ELR (cell line): ENCODE data around the gene IGF2BP2.

Source experiments
- DNase-seq: peaks from one replicate; pipeline ENCODE4 v3.0.0-alpha.2; 2015; ENCODE audit warnings: low read depth

The IGF2BP2 gene

GRCh38 chr3:185733980-185734724, 90.7 kb downstream of the IGF2BP2 start:
- peak; percentile 93 for DNase-seq

- peak; percentile 98 for DNase-seq
Measured at GRCh38 chr3:185732782-185733181, 92.1 kb downstream of the IGF2BP2 start.

- no peak for DNase-seq
Measured at GRCh38 chr3:185730550-185730949, 94.3 kb downstream of the IGF2BP2 start.

GRCh38 chr3:185729337-185730055, 95.3 kb downstream of the IGF2BP2 start:
- DNase-seq = peak; percentile 94

GRCh38 chr3:185728630-185729336, 96.1 kb downstream of the IGF2BP2 start:
- DNase-seq = peak; percentile 46

- DNase-seq = peak; percentile 66
Measured at GRCh38 chr3:185727873-185728272, 97.0 kb downstream of the IGF2BP2 start.

- no peak for DNase-seq
Measured at GRCh38 chr3:185726254-185726967, 98.4 kb downstream of the IGF2BP2 start.

- no peak for DNase-seq
Measured at GRCh38 chr3:185724761-185725160, 100.1 kb downstream of the IGF2BP2 start.

GRCh38 chr3:185724251-185724650, 100.6 kb downstream of the IGF2BP2 start:
- no peak for DNase-seq

GRCh38 chr3:185722881-185723280, 102.0 kb downstream of the IGF2BP2 start:
- DNase-seq = no peak

GRCh38 chr3:185721970-185722369, 102.9 kb downstream of the IGF2BP2 start:
- no peak for DNase-seq

- DNase-seq = no peak
Measured at GRCh38 chr3:185720326-185720725, 104.5 kb downstream of the IGF2BP2 start.

- DNase-seq = no peak
Measured at GRCh38 chr3:185718736-185719593, 105.9 kb downstream of the IGF2BP2 start.

- no peak for DNase-seq
Measured at GRCh38 chr3:185717627-185718402, 107.0 kb downstream of the IGF2BP2 start.

GRCh38 chr3:185717121-185717520, 107.7 kb downstream of the IGF2BP2 start:
- peak; percentile 80 for DNase-seq

GRCh38 chr3:185716436-185717108, 108.3 kb downstream of the IGF2BP2 start:
- peak; percentile 63 for DNase-seq

- peak; percentile 60 for DNase-seq
Measured at GRCh38 chr3:185715091-185715490, 109.8 kb downstream of the IGF2BP2 start.

- no peak for DNase-seq
Measured at GRCh38 chr3:185714085-185714484, 110.8 kb downstream of the IGF2BP2 start.

- peak; percentile 39 for DNase-seq
Measured at GRCh38 chr3:185713015-185713414, 111.8 kb downstream of the IGF2BP2 start.

GRCh38 chr3:185712337-185712736, 112.5 kb downstream of the IGF2BP2 start:
- DNase-seq = peak; percentile 70
